Hindlimb muscle (tissue), 1 donor: ENCODE data around the gene SYTL5. TPM values are rescaled to one million over a fixed set of nuclear protein-coding genes. Genes with fewer than 3 reads are reported as not detected.

Experiments
- DNase-seq: peaks from one replicate; pipeline ENCODE4 v3.0.0-alpha.2; 2013
- polyA plus RNA-seq: library from polyadenylated mRNA; unstranded; fragments of 120-200 nt; gene quantifications from one replicate; pipeline ENCODE4 v1.2.1, GENCODE V29; 2013; ENCODE audit not compliant: insufficient read length

SYTL5 gene
- polyA plus RNA-seq, 1 donor, result 0.05 TPM

GRCh38 chrX:38095971-38096529 lies 89.7 kb downstream of the SYTL5 start:
- no peak for DNase-seq

- no peak for DNase-seq
Observed at GRCh38 chrX:38099688-38100087, 93.3 kb downstream of the SYTL5 start.

GRCh38 chrX:38102240-38102639 lies 95.9 kb downstream of the SYTL5 start:
- DNase-seq, result no peak

- DNase-seq, result no peak
Observed at GRCh38 chrX:38102875-38103274, 96.5 kb downstream of the SYTL5 start.

- DNase-seq, result no peak
Observed at GRCh38 chrX:38103857-38104812, 97.8 kb downstream of the SYTL5 start.

GRCh38 chrX:38105216-38105725 lies 98.9 kb downstream of the SYTL5 start:
- DNase-seq, result no peak

GRCh38 chrX:38106991-38107655 lies 100.8 kb downstream of the SYTL5 start:
- no peak for DNase-seq

GRCh38 chrX:38108364-38108763 lies 102.0 kb downstream of the SYTL5 start:
- no peak for DNase-seq

- no peak for DNase-seq
Observed at GRCh38 chrX:38109042-38109898, 102.9 kb downstream of the SYTL5 start.

- DNase-seq, result no peak
Observed at GRCh38 chrX:38110231-38110630, 103.9 kb downstream of the SYTL5 start.

GRCh38 chrX:38111196-38111595 lies 104.8 kb downstream of the SYTL5 start:
- no peak for DNase-seq

GRCh38 chrX:38112566-38112965 lies 106.2 kb downstream of the SYTL5 start:
- no peak for DNase-seq

GRCh38 chrX:38116706-38117105 lies 110.4 kb downstream of the SYTL5 start:
- DNase-seq, result no peak

GRCh38 chrX:38117485-38117884 lies 111.1 kb downstream of the SYTL5 start:
- peak; percentile 15 for DNase-seq

GRCh38 chrX:38124000-38124399 lies 117.6 kb downstream of the SYTL5 start:
- no peak for DNase-seq

- DNase-seq, result no peak
Observed at GRCh38 chrX:38126179-38126578, 119.8 kb downstream of the SYTL5 start.

GRCh38 chrX:38127961-38128360 lies 121.6 kb downstream of the SYTL5 start:
- no peak for DNase-seq

- DNase-seq, result no peak
Observed at GRCh38 chrX:38129366-38129765, 123.0 kb downstream of the SYTL5 start.

- no peak for DNase-seq
Observed at GRCh38 chrX:38138157-38138891, 132.0 kb downstream of the SYTL5 start.

- no peak for DNase-seq
Observed at GRCh38 chrX:38138900-38139299, 132.5 kb downstream of the SYTL5 start.

- no peak for DNase-seq
Observed at GRCh38 chrX:38142610-38143009, 136.3 kb downstream of the SYTL5 start.

- DNase-seq, result no peak
Observed at GRCh38 chrX:38149016-38149415, 142.7 kb downstream of the SYTL5 start.
